HT-29 (cell line): ENCODE measurements around the gene PFAS. TPM values are rescaled to one million over a fixed set of nuclear protein-coding genes. Genes with fewer than 3 reads are reported as not detected.

Source experiments
- DNase-seq: peaks from one replicate; pipeline ENCODE4 v3.0.0-alpha.2; 2015; ENCODE audit warnings: low spot score
- total RNA-seq: library from RNA; depleted of rRNA; stranded (reverse); fragments of >200 nt; shearing (Covaris generic); gene quantifications from 2 replicates; pipeline ENCODE4 v1.2.3, GENCODE V29; 2014

PFAS gene
- total RNA-seq, 1 experiment from 2014 or later: 51.3 TPM

GRCh38 chr17:8267480-8268147 is 18.5 kb downstream of the PFAS start:
- no peak for DNase-seq

DNA sequence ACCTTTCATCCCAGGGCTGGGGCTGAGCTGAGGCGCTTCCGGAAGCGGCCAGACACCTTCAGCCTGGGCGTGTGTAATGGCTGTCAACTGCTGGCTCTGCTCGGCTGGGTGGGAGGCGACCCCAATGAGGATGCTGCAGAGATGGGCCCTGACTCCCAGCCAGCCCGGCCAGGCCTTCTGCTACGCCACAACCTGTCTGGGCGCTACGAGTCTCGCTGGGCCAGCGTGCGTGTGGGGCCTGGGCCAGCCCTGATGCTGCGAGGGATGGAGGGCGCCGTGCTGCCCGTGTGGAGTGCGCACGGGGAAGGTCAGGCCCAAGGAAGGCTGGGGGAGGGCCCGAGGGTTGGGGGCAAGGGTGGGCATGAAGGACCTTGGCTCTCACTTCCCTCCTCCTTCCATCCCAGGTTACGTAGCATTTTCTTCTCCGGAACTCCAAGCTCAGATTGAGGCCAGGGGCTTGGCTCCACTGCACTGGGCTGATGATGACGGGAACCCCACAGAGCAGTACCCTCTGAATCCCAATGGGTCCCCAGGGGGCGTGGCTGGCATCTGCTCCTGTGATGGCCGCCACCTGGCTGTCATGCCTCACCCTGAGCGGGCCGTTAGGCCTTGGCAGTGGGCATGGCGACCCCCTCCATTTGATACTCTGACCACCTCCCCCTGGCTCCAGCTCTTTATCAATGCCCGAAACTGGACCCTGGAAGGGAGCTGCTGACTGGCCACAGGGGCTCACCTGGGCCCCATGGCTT is 19.6 kb downstream of the PFAS start:
- no peak for DNase-seq

GRCh38 chr17:8272421-8272820 is 23.3 kb downstream of the PFAS start:
- DNase-seq: no peak

DNA sequence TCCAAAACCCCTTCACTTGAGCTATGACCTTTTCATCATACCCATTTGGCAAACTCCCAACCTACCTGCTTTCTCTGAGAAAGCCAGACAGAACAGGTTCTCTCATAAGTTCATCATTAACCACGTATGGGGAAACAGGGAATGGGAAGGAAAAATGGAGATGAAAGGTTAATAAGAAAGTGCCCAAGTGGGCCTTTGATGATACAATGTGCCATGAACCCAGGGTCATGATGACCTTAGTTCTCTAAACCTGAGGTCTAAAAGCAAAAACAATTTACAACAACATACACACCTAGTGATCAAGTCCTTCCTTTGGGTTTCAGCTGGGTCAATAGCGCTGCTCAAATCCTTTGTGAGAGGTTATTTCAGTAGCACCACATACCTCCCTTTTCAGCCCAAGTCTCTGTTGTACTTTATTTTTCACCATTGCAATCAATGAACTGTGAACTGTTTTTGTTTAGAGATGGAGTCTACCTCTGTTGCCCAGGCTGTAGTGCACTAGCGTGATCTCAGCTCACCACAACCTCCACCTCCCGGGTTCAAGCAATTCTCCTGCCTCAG is 24.9 kb downstream of the PFAS start:
- peak; percentile 66 for DNase-seq

- no peak for DNase-seq
Measured at GRCh38 chr17:8274816-8275215, 25.7 kb downstream of the PFAS start.

- DNase-seq: no peak
Measured at GRCh38 chr17:8275421-8276290, 26.6 kb downstream of the PFAS start.

DNA sequence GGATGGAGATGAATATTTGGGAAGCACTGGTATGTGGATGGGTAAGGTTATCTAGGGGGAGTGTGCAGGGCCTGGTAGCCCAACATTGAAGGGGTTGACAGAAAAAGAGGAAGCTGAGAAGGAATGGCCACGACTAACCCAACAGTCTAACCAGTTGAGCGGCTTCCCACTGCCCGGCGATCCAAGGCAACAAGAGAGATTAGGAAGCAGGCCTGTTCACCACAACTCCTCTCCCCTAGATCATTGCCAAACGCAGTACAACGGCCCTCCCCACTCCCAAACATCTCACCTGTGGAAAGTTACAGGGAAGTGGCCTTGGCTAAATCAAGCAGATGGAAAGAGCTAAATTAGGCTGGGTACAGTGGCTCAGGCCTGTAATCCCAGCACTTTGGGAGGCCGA is 28.2 kb downstream of the PFAS start:
- DNase-seq: no peak

DNA sequence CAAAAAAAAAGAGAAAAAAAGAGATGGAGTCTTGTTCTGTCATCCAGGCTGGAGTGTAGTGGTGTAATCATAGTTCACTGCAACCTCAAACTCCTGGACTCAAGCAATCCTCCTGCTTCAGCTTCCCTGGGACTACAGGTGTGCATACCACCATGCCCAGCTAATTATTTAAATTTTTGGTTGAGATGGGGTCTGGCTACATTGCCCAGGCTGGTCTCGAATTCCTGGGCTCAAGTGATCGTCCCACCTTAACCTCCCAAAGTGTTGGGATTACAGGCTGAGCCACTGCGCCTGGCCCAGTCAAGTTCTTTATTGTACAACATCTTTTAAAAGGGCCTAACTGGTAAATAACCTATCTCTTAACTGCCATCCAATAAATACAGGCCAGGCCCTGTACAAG is 33.3 kb downstream of the PFAS start:
- no peak for DNase-seq

DNA sequence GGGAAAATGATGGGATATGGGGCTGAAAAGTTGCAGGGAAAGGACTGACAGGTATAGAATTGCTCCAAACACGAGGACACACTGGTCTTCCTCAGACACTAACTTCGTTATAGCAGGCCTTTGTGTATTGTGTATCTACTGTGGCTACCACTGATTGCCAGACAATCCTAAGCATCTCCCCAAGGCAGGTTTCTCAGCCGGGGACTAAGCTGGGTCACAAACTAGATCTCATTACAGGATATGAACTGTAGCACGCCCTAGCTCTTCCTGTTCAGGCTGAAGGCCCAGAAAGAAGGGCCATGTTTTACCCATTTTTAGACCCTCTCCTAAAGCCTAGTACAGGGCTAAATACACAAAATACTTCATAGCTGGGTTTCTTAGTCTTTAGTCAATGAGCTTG is 34.3 kb downstream of the PFAS start:
- DNase-seq: no peak

DNA sequence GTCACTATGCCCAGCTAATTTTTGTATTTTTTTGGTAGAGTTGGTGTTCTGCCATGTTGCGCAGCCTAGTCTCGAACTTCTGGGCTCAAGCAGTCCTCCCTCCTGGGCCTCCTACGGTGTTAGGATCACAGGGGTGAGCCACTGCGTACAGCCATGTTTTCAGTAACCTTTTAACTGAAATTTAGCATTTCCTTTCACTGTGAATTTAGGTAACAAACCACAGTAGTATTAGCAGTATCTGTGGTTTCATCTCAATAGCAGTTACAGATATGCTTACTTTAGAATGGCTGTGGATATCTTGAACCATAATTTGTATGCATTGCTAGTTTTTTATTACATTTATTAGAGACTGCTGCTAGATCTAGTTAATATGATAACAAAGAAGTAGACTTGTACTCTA is 35.0 kb downstream of the PFAS start:
- no peak for DNase-seq

GRCh38 chr17:8285270-8286181 is 36.4 kb downstream of the PFAS start:
- DNase-seq: no peak

DNA sequence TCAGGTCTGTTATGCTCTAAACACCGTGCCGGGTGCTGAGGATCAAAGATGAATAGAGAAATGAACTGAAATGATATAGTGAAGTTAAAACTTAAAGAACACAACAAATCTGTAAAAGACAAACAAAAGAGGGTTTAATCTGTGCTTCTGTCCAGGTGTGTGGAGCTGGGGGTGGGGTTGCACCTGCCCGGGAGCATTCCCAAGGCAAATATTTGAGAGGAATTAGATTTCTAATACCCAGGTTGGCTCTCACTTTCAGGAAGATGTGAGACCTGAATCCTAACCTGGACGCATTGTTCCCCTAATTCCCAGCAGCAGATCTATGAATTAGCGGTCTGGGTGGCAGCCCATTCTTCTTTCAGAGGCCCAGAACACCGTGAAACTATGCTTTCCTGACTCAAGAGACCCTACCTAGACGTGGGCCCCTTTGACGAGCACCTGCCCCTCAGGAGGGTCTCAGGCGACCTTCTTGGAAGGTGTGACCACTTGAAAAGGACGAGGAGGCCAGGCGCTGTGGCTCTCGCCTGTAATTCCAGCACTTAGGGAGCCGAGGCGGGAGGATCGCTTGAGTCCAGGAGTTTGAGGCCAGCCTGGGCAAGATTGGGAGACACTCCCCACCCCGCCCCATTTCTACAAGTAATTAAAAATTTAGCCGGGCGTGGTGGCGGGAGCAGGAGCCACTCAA is 38.7 kb downstream of the PFAS start:
- DNase-seq: no peak

DNA sequence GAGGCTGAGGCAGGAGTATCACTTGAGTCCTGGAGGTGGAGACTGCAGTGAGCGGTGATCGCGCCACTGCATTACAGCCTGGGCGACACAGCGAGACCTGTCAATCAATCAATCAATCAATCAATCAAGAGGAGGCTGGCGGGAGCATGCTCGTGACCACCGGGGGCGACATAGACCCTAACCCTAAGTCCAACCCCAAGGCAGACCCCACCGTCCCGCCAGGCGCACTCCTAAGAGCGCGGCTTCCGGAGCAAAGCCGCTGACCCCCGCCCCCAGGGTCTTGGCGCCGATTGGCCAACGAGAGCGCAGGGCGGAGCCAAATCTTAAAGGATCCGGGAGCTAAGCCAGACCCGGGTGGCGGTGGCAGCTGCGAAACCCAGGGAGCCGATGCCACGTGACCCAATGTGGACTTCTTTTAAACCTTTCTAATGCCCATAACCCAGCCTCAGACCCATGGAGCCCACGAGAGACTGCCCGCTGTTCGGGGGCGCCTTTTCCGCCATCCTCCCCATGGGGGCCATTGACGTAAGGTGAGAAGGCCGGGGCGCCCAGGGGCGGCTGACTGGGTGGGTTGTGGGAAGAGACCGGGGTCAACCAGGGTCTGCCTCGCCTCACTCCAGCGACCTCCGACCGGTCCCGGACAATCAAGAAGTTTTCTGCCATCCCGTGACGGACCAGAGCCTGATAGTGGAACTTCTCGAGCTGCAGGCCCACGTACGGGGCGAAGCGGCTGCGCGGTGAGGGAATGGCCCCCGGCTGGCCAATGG is 39.4 kb downstream of the PFAS start, which contains the start of gene RANGRF:
RANGRF (plus strand) TSS at position 335 of the 767 bp plus-strand sequence; CDS start at position 454, 119 bp downstream.
- DNase-seq: peak; percentile 76

GRCh38 chr17:8289103-8289397 is 40.0 kb downstream of the PFAS start:
- no peak for DNase-seq

GRCh38 chr17:8290043-8290442 is 41.0 kb downstream of the PFAS start:
- DNase-seq: no peak

GRCh38 chr17:8292639-8293395 is 43.7 kb downstream of the PFAS start:
- no peak for DNase-seq

DNA sequence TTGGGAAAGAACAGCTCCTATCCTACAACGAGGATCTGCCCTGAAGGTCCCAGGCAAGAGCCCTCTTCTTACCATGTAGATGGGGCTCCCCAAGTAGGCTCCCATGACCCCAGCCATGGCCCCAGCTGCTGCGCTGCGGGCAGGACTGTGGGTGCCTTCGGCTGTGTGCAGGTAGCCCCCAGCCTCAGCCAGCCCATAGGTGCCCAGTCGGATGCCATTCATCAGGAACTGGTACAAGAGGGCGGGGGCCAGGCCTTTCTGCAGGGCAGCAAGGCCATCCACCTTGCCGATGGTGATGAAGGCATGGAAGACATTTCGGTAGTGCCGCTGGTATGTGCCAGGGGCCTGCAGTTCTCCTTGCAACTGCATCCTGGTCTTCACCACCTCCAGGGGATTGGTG is 45.3 kb downstream of the PFAS start:
- DNase-seq: no peak

DNA sequence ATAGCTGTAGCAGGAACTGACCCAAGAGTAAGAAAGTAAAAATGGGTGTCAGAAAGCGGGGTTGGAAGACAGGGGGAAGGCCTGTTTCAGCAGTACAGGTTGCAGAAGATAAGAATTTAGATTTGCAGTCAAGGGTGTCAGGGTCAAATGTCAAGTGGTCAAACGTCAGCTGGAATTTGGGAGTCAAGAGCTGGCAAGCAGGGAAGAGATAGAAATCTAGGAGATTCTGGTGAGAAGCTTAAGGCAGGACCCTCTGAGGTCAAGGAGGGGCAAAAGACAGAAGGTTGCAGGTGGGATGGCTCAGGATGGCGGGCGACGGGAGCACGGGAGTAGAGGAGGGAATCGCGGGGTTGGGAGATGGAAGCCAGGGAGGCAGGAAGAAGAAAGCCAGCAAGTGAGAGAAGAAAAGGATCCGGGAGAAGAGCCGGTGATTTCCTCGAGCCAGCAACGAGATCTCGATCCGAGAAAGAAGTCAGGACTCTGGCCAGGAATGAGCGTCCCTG is 45.8 kb downstream of the PFAS start:
- DNase-seq: no peak

DNA sequence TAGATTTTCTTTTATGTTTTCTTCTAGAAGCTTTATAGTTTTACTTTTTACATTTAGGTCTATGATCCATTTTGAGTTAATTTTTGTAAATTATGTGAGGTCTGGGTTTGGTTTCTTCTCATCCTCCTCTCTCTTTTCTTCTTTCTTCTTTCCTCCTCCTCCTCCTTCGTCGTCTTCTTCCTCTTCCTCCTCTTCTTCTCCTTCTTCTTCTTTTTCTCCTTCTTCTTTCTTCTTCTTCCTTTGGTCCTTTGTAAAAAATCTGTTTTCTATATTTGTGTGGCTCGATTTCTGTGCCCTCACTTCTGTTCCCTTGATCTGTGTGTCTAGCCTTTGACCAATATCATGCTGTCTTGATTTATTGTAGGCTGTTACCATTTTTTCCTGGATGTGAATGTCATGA is 51.1 kb downstream of the PFAS start:
- DNase-seq: peak; percentile 13
